B cell (primary cell): ENCODE results near the gene BFSP1.

Experiments used
- CTCF ChIP-seq: fragments of 200-600 bp; IDR thresholded peaks from one replicate; pipeline ENCODE4 v1.8.0; 2022; ENCODE audit warnings: antibody characterized with exemption, mild to moderate bottlenecking
- EZH2 ChIP-seq: IDR thresholded peaks from 2 replicates; pipeline ENCODE4 v1.6.1; 2012; ENCODE audit warnings: borderline replicate concordance, low read depth, mild to moderate bottlenecking, moderate library complexity, low read length; ENCODE audit not compliant: insufficient read depth, poor library complexity, severe bottlenecking

- TF ChIP-seq EZH2 (no peak), CTCF (no peak)
These were observed 57.5 kb downstream of the BFSP1 start for GRCh38 chr20:17473659-17474058.
